ENCODE results near the gene SARNP.
A peak's percentile ranks its signal among the peaks of the same experiment; 100 is the strongest.

The SARNP gene

DNA sequence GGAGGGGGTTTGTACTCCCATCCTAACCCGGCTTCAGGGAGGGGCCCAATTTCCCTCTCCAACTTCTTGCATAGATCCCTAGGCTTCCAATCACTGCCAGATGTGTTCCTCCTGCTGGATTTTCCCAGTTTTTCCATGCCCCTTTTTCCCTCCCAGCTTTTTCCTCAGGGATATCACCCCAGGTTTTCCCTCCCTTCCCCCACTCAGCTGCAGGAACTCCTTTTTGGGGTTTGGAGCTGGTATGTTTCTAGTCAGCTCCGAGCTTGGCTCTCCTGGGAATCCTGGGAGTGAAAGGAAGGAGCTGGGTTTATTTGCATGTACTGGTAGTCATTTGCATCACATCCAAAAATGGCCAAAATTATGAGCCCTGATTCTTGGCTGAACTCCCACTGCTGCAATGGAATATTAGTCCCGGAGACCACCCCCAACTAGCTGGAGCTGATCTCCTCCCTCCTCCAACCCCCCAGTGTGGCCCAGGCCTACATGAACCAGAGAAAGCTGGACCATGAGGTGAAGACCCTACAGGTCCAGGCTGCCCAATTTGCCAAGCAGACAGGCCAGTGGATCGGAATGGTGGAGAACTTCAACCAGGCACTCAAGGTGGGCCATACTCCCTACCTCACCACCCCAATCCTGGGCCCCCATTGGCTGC is 98.8 kb downstream of the SARNP start:
- no peak for DNase-seq (ENCODE audit: low read depth, low spot score)
- TF ChIP-seq, protein P1, sequence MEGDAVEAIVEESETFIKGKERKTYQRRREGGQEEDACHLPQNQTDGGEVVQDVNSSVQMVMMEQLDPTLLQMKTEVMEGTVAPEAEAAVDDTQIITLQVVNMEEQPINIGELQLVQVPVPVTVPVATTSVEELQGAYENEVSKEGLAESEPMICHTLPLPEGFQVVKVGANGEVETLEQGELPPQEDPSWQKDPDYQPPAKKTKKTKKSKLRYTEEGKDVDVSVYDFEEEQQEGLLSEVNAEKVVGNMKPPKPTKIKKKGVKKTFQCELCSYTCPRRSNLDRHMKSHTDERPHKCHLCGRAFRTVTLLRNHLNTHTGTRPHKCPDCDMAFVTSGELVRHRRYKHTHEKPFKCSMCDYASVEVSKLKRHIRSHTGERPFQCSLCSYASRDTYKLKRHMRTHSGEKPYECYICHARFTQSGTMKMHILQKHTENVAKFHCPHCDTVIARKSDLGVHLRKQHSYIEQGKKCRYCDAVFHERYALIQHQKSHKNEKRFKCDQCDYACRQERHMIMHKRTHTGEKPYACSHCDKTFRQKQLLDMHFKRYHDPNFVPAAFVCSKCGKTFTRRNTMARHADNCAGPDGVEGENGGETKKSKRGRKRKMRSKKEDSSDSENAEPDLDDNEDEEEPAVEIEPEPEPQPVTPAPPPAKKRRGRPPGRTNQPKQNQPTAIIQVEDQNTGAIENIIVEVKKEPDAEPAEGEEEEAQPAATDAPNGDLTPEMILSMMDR (IDR thresholded peaks at IDR 0.05; ENCODE audit: low read depth, low read length), result no peak
- no peak overlapping the region for H3K4me3 ChIP-seq (ENCODE audit: low read depth, low read length)
- in situ Hi-C loops (cut with HindIII; ENCODE audit: low sequenced_read_pairs), result no loop called here

DNA sequence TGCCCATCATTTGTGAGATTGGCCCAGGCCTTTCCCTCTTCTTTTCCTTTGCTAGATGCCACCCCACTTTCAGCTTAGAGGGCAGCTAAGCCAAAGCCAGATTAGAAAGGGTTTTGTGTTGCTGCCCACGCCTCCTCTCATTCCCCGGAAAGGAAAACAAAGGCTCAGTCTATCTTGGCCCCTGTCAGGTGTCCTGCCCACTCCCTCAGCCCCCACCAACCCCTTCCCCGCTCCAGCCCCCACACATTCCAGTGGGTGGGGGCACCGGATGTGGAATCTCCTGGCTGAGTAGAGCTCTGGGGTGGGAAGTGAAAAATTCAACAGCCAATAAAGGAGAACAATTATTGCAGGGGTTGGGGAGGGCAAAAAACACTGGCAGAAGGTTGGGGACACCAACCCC is 99.5 kb downstream of the SARNP start:
- TF ChIP-seq, protein P1 (IDR thresholded peaks at IDR 0.05; ENCODE audit: low read depth, low read length), result no peak
- in situ Hi-C loops (cut with HindIII; ENCODE audit: low sequenced_read_pairs), result no loop called here
- no peak for DNase-seq (ENCODE audit: low read depth, low spot score)
- H3K4me3 ChIP-seq (ENCODE audit: low read depth, low read length), result no peak overlapping the region

DNA sequence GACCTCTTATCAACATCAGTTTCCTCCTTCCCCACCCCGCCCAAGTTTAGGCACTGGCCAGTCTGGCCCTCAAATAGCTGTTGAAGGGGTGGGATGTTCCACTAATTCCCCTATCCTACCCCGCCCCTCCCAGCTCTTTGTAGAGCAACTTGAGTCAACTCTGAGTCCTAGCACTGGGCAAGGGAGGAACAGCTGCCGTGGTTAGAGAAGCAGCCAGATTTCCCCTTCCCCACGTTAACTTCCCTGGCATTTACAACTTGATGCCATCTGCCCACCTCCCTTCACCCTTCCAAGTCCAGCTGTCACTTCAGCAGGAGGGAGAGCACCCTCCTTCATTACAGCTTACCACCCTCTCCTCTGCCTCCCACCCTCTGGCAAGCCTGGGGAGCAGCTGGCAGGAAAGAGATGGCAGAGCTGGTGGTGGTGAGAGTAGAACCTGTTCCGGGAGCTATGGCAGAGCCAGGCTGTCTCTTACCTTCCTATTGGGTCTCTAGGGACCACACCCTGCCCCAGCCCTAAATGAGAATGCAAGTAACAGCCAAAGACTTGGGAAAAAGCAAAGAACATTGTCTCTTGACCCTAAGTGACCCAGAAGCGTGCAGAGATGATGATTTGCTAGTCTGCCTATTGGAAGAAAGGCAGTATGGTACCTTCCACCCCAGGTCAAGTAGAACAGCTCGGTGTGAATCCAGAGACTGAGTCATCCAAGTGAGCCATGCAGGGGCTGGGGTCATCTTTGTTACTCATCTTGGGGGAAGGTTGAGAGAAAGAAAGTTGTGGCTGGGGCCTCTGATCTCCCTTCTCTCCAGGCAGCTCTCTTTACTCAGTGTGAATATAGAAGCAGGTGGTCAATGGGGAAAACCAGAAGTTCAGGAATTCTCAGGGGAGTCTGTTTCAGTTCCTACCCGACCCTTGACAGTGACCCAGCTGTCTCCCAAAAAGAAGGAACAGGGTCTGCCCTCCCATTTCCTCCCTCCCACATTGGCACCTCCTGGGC is 100.2 kb downstream of the SARNP start:
- in situ Hi-C loops (cut with HindIII; ENCODE audit: low sequenced_read_pairs), result no loop called here
- DNase-seq (ENCODE audit: low read depth, low spot score), result peak; percentile 74
- TF ChIP-seq, protein P1 (IDR thresholded peaks at IDR 0.05; ENCODE audit: low read depth, low read length), result no peak

DNA sequence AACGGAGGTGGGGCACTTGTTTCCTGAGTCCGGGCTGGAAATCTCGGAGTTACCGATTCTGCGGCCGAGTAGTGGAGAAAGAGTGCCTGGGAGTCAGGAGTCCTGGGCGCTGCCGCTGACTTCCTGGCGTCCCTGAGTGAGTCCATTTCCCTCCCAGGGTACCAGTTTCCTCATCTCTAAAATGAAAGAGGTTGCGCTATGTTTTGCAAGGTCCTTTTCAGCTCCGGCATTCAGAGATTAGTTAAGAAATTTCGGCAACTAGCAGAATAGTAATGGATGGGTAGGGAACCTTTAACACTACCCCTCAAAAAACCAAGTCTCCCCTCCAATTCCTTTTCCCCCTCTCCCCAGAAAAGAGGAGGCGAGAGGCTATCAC is 101.0 kb downstream of the SARNP start:
- DNase-seq (ENCODE audit: low read depth, low spot score), result no peak
- TF ChIP-seq, protein P1 (IDR thresholded peaks at IDR 0.05; ENCODE audit: low read depth, low read length), result no peak
- in situ Hi-C loops (cut with HindIII; ENCODE audit: low sequenced_read_pairs), result no loop called here
- H3K4me3 ChIP-seq (ENCODE audit: low read depth, low read length), result peak overlapping the region; percentile 63

More for the DNA sequence above, 100.2 kb downstream of the SARNP start:
- H3K4me3 ChIP-seq (ENCODE audit: low read depth, low read length), result peak overlapping the region; percentile 63

DNA sequence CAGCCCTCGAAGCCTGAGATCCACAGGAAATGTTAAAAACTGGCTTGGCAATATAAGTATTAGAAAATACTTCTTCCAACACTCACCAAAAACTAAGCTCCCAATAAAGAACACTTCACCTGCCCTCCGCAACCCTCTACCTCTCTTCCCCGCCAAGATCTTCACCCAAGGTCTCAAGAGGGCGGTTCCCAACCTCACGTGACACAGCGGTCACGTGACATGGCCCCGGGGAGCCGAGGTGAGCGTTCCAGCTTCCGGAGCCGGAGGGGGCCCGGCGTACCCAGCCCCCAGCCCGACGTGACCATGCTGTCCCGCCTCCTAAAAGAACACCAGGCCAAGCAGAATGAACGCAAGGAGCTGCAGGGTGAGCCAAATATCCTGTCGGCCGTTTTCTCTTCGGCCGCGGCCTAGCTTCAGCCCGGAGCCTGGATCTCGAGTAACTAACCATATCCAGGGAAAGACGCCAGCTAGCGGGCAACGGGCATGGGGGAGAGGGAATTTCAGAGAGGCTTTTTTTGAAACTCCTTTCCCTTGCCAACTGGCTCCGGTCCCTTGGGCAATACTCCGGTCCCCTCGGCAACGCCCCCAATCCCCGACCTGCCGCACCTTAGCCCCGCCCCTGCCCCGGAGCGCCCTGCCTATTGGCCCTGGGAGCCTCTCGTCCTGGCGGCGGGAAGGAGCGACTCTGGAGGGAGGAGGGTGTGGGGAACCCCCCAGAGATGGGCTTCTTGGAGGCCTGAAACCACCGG is 101.5 kb downstream of the SARNP start, which contains the start of gene BLOC1S1:
TSS of gene BLOC1S1 (plus strand) at position 214 of the 749 bp plus-strand sequence. CDS start at position 220, 6 bp downstream.
- H3K4me3 ChIP-seq (ENCODE audit: low read depth, low read length), result peak within 1 kb of the TSS; percentile 63
- peak; percentile 96 for DNase-seq (ENCODE audit: low read depth, low spot score)
- in situ Hi-C loops (cut with HindIII; ENCODE audit: low sequenced_read_pairs), result no loop called here
- TF ChIP-seq, protein P1 (IDR thresholded peaks at IDR 0.05; ENCODE audit: low read depth, low read length), result no peak

DNA sequence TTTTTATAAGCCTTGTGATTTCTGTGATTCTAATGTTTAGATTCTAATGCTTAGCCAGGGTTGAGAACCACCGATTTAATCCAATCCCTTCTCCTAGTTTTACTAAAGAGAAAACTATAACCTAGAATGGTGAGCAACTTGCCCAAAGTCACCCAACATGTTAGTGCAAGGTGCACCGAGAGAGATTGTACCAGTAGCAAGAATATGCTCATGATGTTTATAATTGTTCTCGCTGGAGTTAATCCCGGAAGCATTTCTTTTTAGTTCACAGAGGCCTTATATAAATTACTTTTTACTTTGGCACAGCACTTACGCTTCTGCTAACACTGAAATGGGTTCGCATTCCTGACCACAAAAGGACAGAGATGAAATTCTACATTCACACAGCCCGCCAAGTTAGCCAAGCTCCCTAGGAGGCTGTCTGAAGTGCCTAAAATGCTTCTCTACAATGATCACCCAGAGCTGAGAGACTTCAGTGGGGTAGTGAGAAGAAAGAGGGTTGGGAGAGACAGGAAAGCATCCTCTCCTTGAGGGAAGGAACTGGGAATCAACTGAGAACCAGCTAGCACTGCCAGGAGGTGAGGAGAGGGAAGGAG is 102.3 kb downstream of the SARNP start:
- in situ Hi-C loops (cut with HindIII; ENCODE audit: low sequenced_read_pairs), result no loop called here
- DNase-seq (ENCODE audit: low read depth, low spot score), result no peak
- peak overlapping the region; percentile 63 for H3K4me3 ChIP-seq (ENCODE audit: low read depth, low read length)
- TF ChIP-seq, protein P1 (IDR thresholded peaks at IDR 0.05; ENCODE audit: low read depth, low read length), result no peak

Measured in astrocyte of the spinal cord (primary cell).